ENCODE measurements around the gene GRK4.
"Not testable (repeated sequence)": the region's sequence is repeated elsewhere in the genome, so short reads cannot be mapped to it uniquely, and the experiment has no call there.

The GRK4 gene

GRCh38 chr4:2958446-2958845, 4.9 kb upstream of the GRK4 start:
- in situ Hi-C loops (cut with HindIII; ENCODE audit: low sequenced_read_pairs) = no loop called here

DNA sequence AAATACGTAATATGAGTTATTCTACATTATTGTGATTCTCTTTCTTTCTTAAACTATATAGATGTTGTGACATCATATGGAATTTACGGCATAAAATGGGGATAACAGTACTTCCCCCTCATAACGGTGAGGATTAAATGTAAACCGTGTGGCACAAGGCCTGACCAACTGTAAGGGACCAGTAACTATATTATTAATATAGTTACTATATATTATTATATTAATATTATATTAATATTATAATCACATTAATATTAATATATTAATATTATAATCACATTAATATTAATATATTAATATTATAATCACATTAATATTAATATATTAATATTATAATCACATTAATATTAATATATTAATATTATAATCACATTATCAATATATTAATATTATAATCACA, 2.9 kb upstream of the GRK4 start:
- in situ Hi-C loops (cut with HindIII; ENCODE audit: low sequenced_read_pairs) = not testable (repeated sequence)

DNA sequence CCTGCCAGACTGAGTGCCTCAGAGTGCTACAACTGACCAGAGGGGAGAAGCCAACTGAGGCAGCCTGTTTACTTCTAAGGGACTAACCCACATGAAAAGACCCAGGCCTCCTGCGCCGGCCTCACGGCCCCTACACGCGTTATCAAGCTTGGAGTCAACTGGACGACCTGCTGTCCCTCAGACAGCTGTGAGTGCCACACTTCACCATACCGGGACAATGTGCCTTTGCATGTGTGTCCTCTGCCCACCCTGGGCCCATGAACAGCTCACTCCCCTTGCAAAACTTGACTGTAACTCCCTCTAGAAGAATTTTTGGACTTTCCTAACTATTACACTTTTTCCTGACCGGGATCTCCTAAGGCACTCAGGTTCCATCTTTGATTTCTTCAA, 2.0 kb upstream of the GRK4 start:
- in situ Hi-C loops (cut with HindIII; ENCODE audit: low sequenced_read_pairs) = no loop called here

DNA sequence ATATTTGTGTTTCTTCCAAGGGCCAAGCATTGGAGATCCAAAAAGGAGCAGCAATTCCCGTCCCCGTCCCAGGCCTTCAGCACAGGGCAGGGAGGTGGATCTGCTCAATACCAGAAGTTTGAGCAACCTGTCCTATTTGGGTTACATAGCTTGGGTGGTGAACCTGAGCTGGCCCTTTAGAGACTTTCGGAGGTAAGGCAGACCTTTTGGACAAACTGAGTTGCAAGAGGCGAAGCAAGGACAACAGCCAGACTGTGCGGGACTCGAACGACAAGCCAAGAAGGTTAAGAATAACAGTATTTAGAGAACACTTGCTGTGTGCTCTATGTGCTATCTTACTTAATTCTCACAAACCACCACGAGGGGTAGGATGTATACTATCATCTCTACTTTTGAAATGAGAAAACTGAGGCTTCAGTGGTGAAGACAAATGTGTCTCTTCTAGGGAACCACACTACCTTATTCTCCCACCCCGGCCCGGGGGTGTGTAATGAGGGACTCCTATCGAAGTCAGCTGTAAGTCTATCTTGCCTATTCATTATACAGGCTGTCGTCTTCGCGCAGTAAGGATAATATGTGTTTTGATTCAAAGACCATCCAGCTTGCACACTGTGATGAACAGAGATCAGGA, 1.4 kb upstream of the GRK4 start:
- in situ Hi-C loops (cut with HindIII; ENCODE audit: low sequenced_read_pairs) = no loop called here

DNA sequence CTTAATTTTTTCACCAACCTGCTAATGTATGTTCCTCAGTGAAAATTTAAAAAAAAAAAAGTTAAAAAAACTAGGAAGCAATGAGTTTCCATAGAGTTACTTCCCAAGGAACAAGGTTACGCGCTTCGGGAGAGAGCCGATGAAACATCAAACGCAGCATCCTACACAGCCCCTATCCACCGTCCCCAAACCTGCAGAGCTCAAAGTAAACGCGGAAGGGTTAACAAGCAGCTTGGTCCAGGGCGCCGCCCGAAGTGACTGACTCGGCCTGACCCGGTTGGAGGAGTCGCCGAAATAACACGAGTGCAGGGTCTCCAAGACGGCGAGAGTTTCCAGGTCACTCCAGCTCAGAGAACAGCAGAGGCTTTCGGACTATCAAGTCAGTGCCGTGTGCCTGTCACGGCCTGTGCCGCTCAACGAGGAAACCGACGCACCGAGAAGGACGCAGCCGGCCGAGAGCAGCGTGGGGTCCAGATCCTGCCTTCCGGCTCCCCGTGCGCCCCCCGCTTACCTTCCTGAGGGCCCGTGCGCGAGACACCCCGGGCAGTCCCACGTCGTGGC, 677 bp upstream of the GRK4 start:
- in situ Hi-C loops (cut with HindIII; ENCODE audit: low sequenced_read_pairs) = no loop called here

DNA sequence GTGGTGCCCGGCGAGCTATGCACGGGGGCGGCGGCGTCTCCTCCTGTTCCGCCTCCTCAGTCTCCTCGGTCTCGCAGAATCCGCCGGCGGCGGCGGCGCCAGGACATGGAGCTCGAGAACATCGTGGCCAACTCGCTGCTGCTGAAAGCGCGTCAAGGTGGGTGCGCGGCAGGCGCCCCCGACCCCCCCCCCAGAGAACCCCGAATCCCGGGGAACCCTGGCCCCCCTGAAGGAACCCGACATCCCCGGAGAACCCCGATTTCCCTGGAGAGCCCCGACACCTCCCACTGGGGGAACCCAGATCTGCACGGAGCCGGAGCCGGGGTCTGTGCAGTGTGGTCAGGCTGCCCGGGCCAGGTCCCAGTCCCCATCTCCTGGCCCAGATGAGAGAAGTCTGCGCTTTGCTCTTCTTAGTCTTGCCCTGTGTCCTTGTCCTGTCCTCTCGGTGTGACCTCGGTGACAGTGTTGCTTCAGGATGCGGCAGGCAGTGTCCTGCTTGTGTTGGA, 648 bp downstream of the GRK4 start:
- in situ Hi-C loops (cut with HindIII; ENCODE audit: low sequenced_read_pairs) = no loop called here

DNA sequence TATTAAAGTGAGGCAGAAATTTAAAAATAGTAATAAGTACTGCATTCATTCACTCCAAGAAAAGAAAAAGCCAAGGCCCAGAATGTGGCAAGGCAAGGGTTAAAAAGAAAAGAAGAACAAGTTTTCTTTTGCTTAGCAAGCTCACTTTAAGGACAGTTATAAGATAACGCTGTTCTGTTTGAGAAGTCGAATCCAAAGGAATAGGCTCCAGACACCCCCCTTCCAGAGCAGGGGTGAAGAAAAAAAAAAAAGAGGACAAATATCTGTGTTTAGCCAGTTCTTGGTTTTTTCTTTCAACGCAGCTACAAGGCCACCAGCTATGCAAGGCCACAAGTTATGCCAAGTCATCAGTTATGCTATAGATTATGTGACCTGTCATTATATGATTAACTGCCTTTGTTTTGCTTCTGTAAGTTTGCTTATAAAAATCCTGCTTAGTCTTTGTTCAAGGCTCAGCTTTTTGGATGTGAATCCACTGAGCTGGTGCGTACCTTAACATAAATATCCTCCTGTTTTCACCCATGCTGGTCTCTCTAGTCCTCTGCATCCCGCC, 1.4 kb downstream of the GRK4 start:
- in situ Hi-C loops (cut with HindIII; ENCODE audit: low sequenced_read_pairs) = no loop called here

- in situ Hi-C loops (cut with HindIII; ENCODE audit: low sequenced_read_pairs) = no loop called here
Observed at GRCh38 chr4:2965262-2965661, 1.9 kb downstream of the GRK4 start.

GRCh38 chr4:2968381-2968780, 5.0 kb downstream of the GRK4 start:
- in situ Hi-C loops (cut with HindIII; ENCODE audit: low sequenced_read_pairs) = no loop called here

DNA sequence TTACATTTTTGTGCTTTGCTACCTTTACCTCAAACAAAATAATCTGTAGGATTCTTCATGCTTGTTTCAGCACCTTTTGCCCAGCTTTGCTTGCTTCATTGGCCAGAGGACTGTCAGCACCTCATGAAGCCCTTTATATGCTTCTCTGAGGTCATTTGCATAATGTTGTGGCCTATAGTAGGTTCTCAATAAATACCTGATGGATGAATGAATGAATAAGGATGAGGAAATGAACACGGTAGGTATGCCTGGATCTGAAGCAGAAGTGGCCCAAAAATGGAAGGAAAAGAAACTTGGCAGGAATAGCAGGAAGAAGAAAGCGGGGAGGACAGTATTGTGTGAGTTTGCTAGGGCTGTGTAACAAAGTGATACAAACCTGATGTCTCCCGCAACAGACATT, 7.9 kb downstream of the GRK4 start:
- in situ Hi-C loops (cut with HindIII; ENCODE audit: low sequenced_read_pairs) = loop anchor here (10.0 kb wide), 1 partner anchor 84 kb away; no protein-coding TSS in a partner anchor

- in situ Hi-C loops (cut with HindIII; ENCODE audit: low sequenced_read_pairs) = loop anchor here (10.0 kb wide), 1 partner anchor 77 kb away; no protein-coding TSS in a partner anchor
Observed at GRCh38 chr4:2977211-2978088, 14.1 kb downstream of the GRK4 start.

DNA sequence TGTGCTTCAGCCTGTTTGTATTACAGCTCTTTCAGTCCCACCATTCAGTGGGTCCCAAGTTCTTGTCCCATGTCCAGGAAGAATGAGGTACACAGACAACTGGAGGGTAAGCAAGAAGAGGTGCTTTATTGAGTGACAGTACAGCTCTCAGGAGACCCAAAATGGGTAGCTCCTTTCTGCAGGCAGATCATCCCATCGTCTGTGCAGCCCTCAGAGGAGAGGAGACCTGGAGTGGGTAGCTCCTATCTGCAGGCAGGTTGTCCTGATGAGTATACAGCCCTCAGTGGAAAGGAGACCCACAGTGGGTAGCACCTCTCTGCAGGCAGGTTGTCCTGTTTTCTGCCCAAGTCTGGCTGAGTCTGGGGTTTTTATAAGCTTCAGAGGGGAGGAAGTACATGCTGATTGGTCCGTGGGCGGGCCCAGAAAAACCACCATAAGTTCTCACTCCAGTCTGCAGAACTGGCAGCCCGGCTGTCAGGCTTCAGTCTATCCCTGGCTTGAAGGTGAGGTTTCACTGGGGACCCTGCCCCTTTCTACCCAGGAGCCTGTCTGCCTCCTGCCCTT, 18.0 kb downstream of the GRK4 start:
- in situ Hi-C loops (cut with HindIII; ENCODE audit: low sequenced_read_pairs) = no loop called here

DNA sequence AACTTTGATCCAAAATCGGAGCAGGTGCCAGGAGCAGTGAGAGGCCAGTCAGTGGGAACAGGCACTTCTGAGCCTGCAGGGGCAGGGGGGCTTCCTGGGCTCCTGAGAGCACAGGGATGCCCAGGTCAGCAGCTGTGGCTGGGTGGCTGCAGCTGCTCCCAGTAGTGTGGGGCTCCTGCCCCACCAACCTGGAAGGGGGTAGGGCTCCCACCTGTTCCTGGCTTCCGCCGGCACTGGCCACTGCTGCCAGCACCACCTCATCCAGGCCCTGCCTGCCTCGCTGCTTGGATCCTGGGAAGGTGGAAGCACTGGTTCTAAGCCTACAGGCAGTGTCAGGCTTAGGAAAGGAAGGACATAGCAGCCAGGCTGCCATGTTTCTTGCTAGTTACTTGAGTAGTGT, 18.6 kb downstream of the GRK4 start:
- in situ Hi-C loops (cut with HindIII; ENCODE audit: low sequenced_read_pairs) = no loop called here

GRCh38 chr4:2983715-2984114, 20.3 kb downstream of the GRK4 start:
- in situ Hi-C loops (cut with HindIII; ENCODE audit: low sequenced_read_pairs) = not testable (repeated sequence)

GRCh38 chr4:2991243-2991642, 27.9 kb downstream of the GRK4 start:
- in situ Hi-C loops (cut with HindIII; ENCODE audit: low sequenced_read_pairs) = no loop called here

GRCh38 chr4:2994917-2995316, 31.5 kb downstream of the GRK4 start:
- in situ Hi-C loops (cut with HindIII; ENCODE audit: low sequenced_read_pairs) = no loop called here

- in situ Hi-C loops (cut with HindIII; ENCODE audit: low sequenced_read_pairs) = no loop called here
Observed at GRCh38 chr4:2995546-2996265, 32.3 kb downstream of the GRK4 start.

- in situ Hi-C loops (cut with HindIII; ENCODE audit: low sequenced_read_pairs) = no loop called here
Observed at GRCh38 chr4:2996415-2996814, 33.0 kb downstream of the GRK4 start.

DNA sequence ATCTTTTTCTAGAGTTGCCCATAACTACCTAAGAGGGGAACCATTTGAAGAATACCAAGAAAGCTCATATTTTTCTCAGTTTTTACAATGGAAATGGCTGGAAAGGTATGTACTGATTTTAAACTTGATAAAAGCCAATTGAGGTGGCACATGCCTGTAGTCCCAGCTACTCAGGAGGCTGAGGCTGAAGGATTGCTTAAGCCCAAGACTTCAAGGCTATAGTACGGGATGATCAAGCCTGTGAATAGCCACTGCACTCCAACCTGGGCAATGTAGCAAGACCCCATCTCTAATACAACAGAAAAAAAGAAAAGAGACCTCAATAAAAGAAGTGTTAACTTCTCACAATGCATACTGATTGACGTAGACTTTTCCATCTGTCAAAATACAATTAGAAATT, 44.4 kb downstream of the GRK4 start:
- in situ Hi-C loops (cut with HindIII; ENCODE audit: low sequenced_read_pairs) = no loop called here

DNA sequence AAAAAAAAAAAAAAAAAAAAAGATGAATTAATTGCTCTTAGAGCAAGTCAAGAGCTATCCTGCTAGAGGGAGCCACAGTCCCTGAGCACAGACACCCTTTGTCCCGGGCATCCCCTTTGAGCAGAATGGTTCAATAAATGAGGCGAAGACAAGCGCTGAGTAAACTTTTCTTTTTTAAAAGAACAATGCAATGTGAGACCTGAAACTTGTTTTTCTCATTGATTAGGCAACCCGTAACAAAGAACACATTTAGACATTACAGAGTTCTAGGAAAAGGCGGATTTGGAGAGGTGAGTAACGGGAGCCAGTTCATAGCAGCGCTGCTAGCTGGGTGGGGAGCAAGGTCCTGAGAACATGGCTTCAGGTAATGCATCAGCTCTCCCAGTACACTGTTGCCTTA, 46.1 kb downstream of the GRK4 start:
- in situ Hi-C loops (cut with HindIII; ENCODE audit: low sequenced_read_pairs) = no loop called here

GRCh38 chr4:3010577-3010976, 47.2 kb downstream of the GRK4 start:
- in situ Hi-C loops (cut with HindIII; ENCODE audit: low sequenced_read_pairs) = no loop called here

All from DLD1 (cell line).